ENCODE results near the gene RYR1. TPM values are rescaled to one million over a fixed set of nuclear protein-coding genes. Genes with fewer than 3 reads are reported as not detected.
A peak's percentile ranks its signal among the peaks of the same experiment; 100 is the strongest.

RYR1 gene
- total and polyA plus RNA-seq, 2 donors from 2014 or later, result 0.69 to 2.8 TPM

- H3K36me3 ChIP-seq (ENCODE audit: control insufficient read depth in 2 of 3, insufficient read depth in 3 of 3, low read length in 3 of 3), result no peaks in the 10 kb centered on the region
- H3K9ac ChIP-seq (ENCODE audit: low read length in 3 of 3), result peak overlapping the region in 1 of 3 donors; percentile 26
- FAIRE-seq (no peak), DNase-seq (peak in 4 of 5 donors; percentile 77 to 86 (median 82))
- no peaks in the 10 kb centered on the region for H3K27me3 ChIP-seq (ENCODE audit: control insufficient read depth, insufficient read depth, low read length)
- intact Hi-C loops (cut with DNase I), result no loop called here
- H3K9me3 ChIP-seq (ENCODE audit: control insufficient read depth in 2 of 3, insufficient read depth in 1 of 3, low read length in 3 of 3), result no peaks in the 10 kb centered on the region
- H3K27ac ChIP-seq (ENCODE audit: low read depth in 2 of 2, low read length in 2 of 2), result no peak overlapping the region
- no peak overlapping the region for H3K4me3 ChIP-seq (ENCODE audit: low read length in 3 of 3)
- TF ChIP-seq CTCF (IDR thresholded peaks at IDR 0.05; ENCODE audit: borderline replicate concordance, extremely low read depth, insufficient read depth), result peak; percentile 73
- no peaks in the 10 kb centered on the region for H3K4me1 ChIP-seq (ENCODE audit: control insufficient read depth in 2 of 3, insufficient read depth in 2 of 3, low read depth in 1 of 3, low read length in 3 of 3)
Observed at GRCh38 chr19:38514812-38515633, 81.5 kb downstream of the RYR1 start.

GRCh38 chr19:38515896-38516295 is 82.4 kb downstream of the RYR1 start:
- TF ChIP-seq CTCF (IDR thresholded peaks at IDR 0.05; ENCODE audit: borderline replicate concordance, extremely low read depth, insufficient read depth), result no peak
- Histone ChIP-seq H3K9me3 (ENCODE audit: control insufficient read depth in 2 of 3, insufficient read depth in 1 of 3, low read length in 3 of 3) (no peaks in the 10 kb centered on the region), H3K27ac (ENCODE audit: low read depth in 2 of 2, low read length in 2 of 2) (no peak overlapping the region), H3K4me1 (ENCODE audit: control insufficient read depth in 2 of 3, insufficient read depth in 2 of 3, low read depth in 1 of 3, low read length in 3 of 3) (no peaks in the 10 kb centered on the region), H3K36me3 (ENCODE audit: control insufficient read depth in 2 of 3, insufficient read depth in 3 of 3, low read length in 3 of 3) (no peaks in the 10 kb centered on the region), H3K9ac (ENCODE audit: low read length in 3 of 3) (no peak overlapping the region), H3K27me3 (ENCODE audit: control insufficient read depth, insufficient read depth, low read length) (no peaks in the 10 kb centered on the region), H3K4me3 (ENCODE audit: low read length in 3 of 3) (no peak overlapping the region)
- intact Hi-C loops (cut with DNase I), result no loop called here
- FAIRE-seq (no peak), DNase-seq (no peak)

- Histone ChIP-seq H3K27ac (ENCODE audit: low read depth in 2 of 2, low read length in 2 of 2) (no peak overlapping the region), H3K4me1 (ENCODE audit: control insufficient read depth in 2 of 3, insufficient read depth in 2 of 3, low read depth in 1 of 3, low read length in 3 of 3) (no peaks in the 10 kb centered on the region), H3K9me3 (ENCODE audit: control insufficient read depth in 2 of 3, insufficient read depth in 1 of 3, low read length in 3 of 3) (no peaks in the 10 kb centered on the region), H3K27me3 (ENCODE audit: control insufficient read depth, insufficient read depth, low read length) (no peaks in the 10 kb centered on the region), H3K9ac (ENCODE audit: low read length in 3 of 3) (no peak overlapping the region), H3K36me3 (ENCODE audit: control insufficient read depth in 2 of 3, insufficient read depth in 3 of 3, low read length in 3 of 3) (no peaks in the 10 kb centered on the region), H3K4me3 (ENCODE audit: low read length in 3 of 3) (no peak overlapping the region)
- no peak for TF ChIP-seq CTCF (IDR thresholded peaks at IDR 0.05; ENCODE audit: borderline replicate concordance, extremely low read depth, insufficient read depth)
- no peak for FAIRE-seq
- no peak for DNase-seq
- intact Hi-C loops (cut with DNase I), result no loop called here
Observed at GRCh38 chr19:38516802-38517201, 83.3 kb downstream of the RYR1 start.
